Measurements from ENCODE around the gene MAPKBP1. TPM values are rescaled to one million over a fixed set of nuclear protein-coding genes. Genes with fewer than 3 reads are reported as not detected.

Gene MAPKBP1
- total and polyA plus RNA-seq, 2 of the 8 experiments (the other 6 are each of a cell fraction or from before 2014, with no cell fraction given): 4.3 to 11.3 TPM

DNA sequence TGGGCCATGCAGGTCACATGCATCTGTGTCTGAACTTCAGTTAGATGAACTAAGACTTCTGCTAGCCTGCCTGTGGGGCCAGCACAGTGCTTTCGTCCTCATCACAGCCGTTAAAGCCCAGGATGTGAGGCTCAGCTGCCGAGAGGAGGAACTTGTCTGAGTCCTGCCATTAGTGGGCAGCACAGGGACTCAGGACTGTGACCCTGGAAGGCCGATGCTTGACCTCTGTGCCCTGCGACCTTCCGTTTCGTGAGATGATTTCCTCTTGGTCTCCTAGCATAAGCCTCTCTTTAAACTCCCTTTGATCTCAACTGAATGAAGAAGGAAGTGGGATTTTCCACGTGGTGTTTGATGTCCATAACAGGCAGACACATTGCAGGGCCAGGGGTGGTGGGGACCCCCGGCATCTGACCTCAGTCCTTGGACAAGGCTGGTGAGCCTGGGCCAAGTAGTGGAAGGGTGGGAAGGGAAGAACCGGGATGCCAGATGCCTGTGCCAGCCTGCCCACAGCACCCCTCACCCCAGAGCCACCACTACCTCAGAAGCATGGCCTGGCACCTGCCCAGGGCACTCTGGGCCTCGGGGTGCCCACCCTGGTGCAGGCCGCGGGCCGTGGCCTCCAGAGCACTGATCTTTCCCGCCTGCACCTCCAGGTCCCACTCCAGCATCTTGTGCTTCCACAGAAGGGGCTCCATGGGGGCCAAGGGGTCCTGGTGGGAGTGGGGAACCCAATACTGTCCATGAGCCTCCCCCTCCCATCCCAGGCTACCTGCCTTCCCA, 86.0 kb downstream of the MAPKBP1 start:
- H3K27ac ChIP-seq (ENCODE audit: low read depth, low read length): no peak overlapping the region
- no peaks in the 10 kb centered on the region; a peak in 3 of 7 replicates for H3K27me3 ChIP-seq (replicated peaks in 1 of 4; ENCODE audit: control insufficient read depth in 3 of 4, extremely low read depth in 1 of 4, insufficient read depth in 3 of 4, low read length in 3 of 4)
- no peak overlapping the region for H2AK5ac ChIP-seq (ENCODE audit: low read depth, low read length)
- peaks cover 0 to 13% (median 3%) of the 10 kb centered on the region in 4 experiments; a peak in 4 of 7 replicates for H3K4me1 ChIP-seq (replicated peaks in 1 of 4; ENCODE audit: control insufficient read depth in 3 of 4, insufficient read depth in 4 of 4, low read length in 3 of 4)
- DNase-seq (ENCODE audit: low read depth in 1 of 2, low spot score in 2 of 2): no peak
- H2BK5ac ChIP-seq (ENCODE audit: low read depth, low read length): no peak overlapping the region
- H3K4me3 ChIP-seq (ENCODE audit: extremely low read depth in 1 of 4, insufficient read depth in 2 of 4, low read depth in 3 of 4, low read length in 4 of 4): no peak overlapping the region
- no peaks in the 10 kb centered on the region for H3K79me2 ChIP-seq (ENCODE audit: control insufficient read depth in 1 of 2, insufficient read depth in 2 of 2, low read length in 2 of 2)
- FAIRE-seq: no peak
- H2BK12ac ChIP-seq (ENCODE audit: low read depth, low read length): no peak overlapping the region
- H3K9me3 ChIP-seq (ENCODE audit: insufficient read depth in 2 of 2, low read depth in 1 of 2, low read length in 1 of 2): no peaks in the 10 kb centered on the region
- no peak overlapping the region for H3K56ac ChIP-seq (replicated peaks; ENCODE audit: insufficient read length, low read depth, low read length)
- no peaks in the 10 kb centered on the region for H3K23me2 ChIP-seq (ENCODE audit: low read depth, low read length)
- no peaks in the 10 kb centered on the region for H4K20me1 ChIP-seq (replicated peaks in 1 of 2; ENCODE audit: control insufficient read depth in 1 of 2, insufficient read depth in 2 of 2, low read length in 2 of 2)
- ChIA-PET CTCF (ENCODE audit: partially characterized antibody) (interaction anchor here (0.6 to 5.5 kb wide), 16 partner anchors 9 to 333 kb away, joined by 3 to 49 read pairs (median 4); partner anchors contain the start of gene PLA2G4B), POLR2A (ENCODE audit: partially characterized antibody) (interaction anchor here (3.6 kb wide), 1 partner anchor 8 kb away, joined by 22 read pairs; no protein-coding TSS in a partner anchor)
- 88% methylated on average over 15 of the region's 15 CpGs; no CpG with 5 or more reads in 1 of the 2 experiments for WGBS, 2 experiments (ENCODE audit: extremely low coverage in 1 of 2, insufficient coverage in 1 of 2, insufficient read length in 1 of 2, insufficient replicate concordance in 2 of 2, low coverage in 1 of 2, low lambda C conversion rate in 2 of 2, missing lambda C conversion rate in 1 of 2)
- no peak overlapping the region; the same call in 1 of the 2 replicates for H3K18ac ChIP-seq (ENCODE audit: extremely low read depth, low read length)
- H3K4ac ChIP-seq (replicated peaks; ENCODE audit: insufficient read length, low read depth, low read length): no peak overlapping the region
- no peak overlapping the region for H4K5ac ChIP-seq (ENCODE audit: insufficient read length, low read depth, low read length)
- H4K91ac ChIP-seq (replicated peaks; ENCODE audit: insufficient read length, low read length): no peak overlapping the region
- no peak overlapping the region for H4K8ac ChIP-seq (ENCODE audit: extremely low read depth, insufficient read depth, low read length)
- no peak overlapping the region for H3K23ac ChIP-seq (ENCODE audit: insufficient read length)
- no peak overlapping the region for H2BK120ac ChIP-seq (replicated peaks; ENCODE audit: low read depth, low read length)
- no peak overlapping the region for H3K9ac ChIP-seq (replicated peaks in 1 of 4; ENCODE audit: extremely low read depth in 1 of 4, low read depth in 3 of 4, low read length in 3 of 4)
- no peak overlapping the region for H3K4me2 ChIP-seq (ENCODE audit: insufficient read depth in 1 of 2, low read depth in 2 of 2, low read length in 2 of 2)
- no peak overlapping the region for H2BK20ac ChIP-seq (ENCODE audit: low read length)
- H3K14ac ChIP-seq (ENCODE audit: insufficient read length): no peak overlapping the region
- no peaks in the 10 kb centered on the region for H3K79me1 ChIP-seq (ENCODE audit: low read depth, low read length)
- no peaks in the 10 kb centered on the region for H3K36me3 ChIP-seq (ENCODE audit: control insufficient read depth in 2 of 4, insufficient read depth in 4 of 4, low read length in 3 of 4)
- H2AFZ ChIP-seq (ENCODE audit: low read length): no peak overlapping the region
- no peak overlapping the region for H2BK15ac ChIP-seq (ENCODE audit: low read length)
- TF ChIP-seq JUND (IDR thresholded peaks at IDR 0.05; ENCODE audit: low read length) (no peak), CHD1 (IDR thresholded peaks at IDR 0.05; ENCODE audit: low read depth, low read length) (no peak), EP300 (IDR thresholded peaks at IDR 0.05; ENCODE audit: borderline replicate concordance in 1 of 2, low read depth in 2 of 2, low read length in 2 of 2) (no peak), RAD21 (IDR thresholded peaks at IDR 0.05 in 1 of 2, conservative IDR thresholded peaks at IDR 0.05 in 1 of 2; ENCODE audit: low read depth in 2 of 2, low read length in 2 of 2) (peak in 1 of 2 experiments; percentile 32; a peak in 1 of 4 replicates), KDM4A (IDR thresholded peaks at IDR 0.05; ENCODE audit: low read depth, low read length, severe bottlenecking) (no peak), SP2 (IDR thresholded peaks at IDR 0.05; ENCODE audit: low read length) (no peak), RFX5 (IDR thresholded peaks at IDR 0.05; ENCODE audit: borderline replicate concordance, low read depth, low read length) (no peak)
- TF ChIP-seq, protein P1, sequence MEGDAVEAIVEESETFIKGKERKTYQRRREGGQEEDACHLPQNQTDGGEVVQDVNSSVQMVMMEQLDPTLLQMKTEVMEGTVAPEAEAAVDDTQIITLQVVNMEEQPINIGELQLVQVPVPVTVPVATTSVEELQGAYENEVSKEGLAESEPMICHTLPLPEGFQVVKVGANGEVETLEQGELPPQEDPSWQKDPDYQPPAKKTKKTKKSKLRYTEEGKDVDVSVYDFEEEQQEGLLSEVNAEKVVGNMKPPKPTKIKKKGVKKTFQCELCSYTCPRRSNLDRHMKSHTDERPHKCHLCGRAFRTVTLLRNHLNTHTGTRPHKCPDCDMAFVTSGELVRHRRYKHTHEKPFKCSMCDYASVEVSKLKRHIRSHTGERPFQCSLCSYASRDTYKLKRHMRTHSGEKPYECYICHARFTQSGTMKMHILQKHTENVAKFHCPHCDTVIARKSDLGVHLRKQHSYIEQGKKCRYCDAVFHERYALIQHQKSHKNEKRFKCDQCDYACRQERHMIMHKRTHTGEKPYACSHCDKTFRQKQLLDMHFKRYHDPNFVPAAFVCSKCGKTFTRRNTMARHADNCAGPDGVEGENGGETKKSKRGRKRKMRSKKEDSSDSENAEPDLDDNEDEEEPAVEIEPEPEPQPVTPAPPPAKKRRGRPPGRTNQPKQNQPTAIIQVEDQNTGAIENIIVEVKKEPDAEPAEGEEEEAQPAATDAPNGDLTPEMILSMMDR (IDR thresholded peaks at IDR 0.05; ENCODE audit: control extremely low read depth in 1 of 3, insufficient read depth in 1 of 3, low read depth in 1 of 3, low read length in 3 of 3): peak in 1 of 3 experiments; percentile 42; a peak in 1 of 4 replicates

Measured in H1 (cell line).